ENCODE data around the gene PAQR8.
"Not testable (repeated sequence)": the region's sequence is repeated elsewhere in the genome, so short reads cannot be mapped to it uniquely, and the experiment has no call there.

Gene PAQR8

GRCh38 chr6:52415333-52415732 lies 53.4 kb downstream of the PAQR8 start:
- no peak for DNase-seq

- DNase-seq: no peak
Observed at GRCh38 chr6:52415917-52416628, 54.1 kb downstream of the PAQR8 start.

GRCh38 chr6:52416629-52417151 lies 54.7 kb downstream of the PAQR8 start:
- peak; percentile 83 for DNase-seq

GRCh38 chr6:52417675-52418111 lies 55.7 kb downstream of the PAQR8 start:
- no peak for DNase-seq

- no peak for DNase-seq
Observed at GRCh38 chr6:52418606-52419005, 56.7 kb downstream of the PAQR8 start.

GRCh38 chr6:52419809-52420667 lies 58.1 kb downstream of the PAQR8 start, which contains the start of gene EFHC1:
TSS of gene EFHC1 (plus strand) at chr6:52420342. CDS start at chr6:52420411, 69 bp downstream.
- DNase-seq: peak; percentile 98

GRCh38 chr6:52420668-52421358 lies 58.9 kb downstream of the PAQR8 start:
- DNase-seq: no peak

GRCh38 chr6:52422156-52422555 lies 60.2 kb downstream of the PAQR8 start:
- no peak for DNase-seq

GRCh38 chr6:52423448-52423847 lies 61.5 kb downstream of the PAQR8 start:
- no peak for DNase-seq

GRCh38 chr6:52423971-52424381 lies 62.0 kb downstream of the PAQR8 start:
- DNase-seq: no peak

GRCh38 chr6:52424513-52424912 lies 62.6 kb downstream of the PAQR8 start:
- no peak for DNase-seq

GRCh38 chr6:52426667-52427066 lies 64.7 kb downstream of the PAQR8 start:
- no peak for DNase-seq

GRCh38 chr6:52433294-52433693 lies 71.3 kb downstream of the PAQR8 start:
- DNase-seq: not testable (repeated sequence)

- no peak for DNase-seq
Observed at GRCh38 chr6:52435345-52435744, 73.4 kb downstream of the PAQR8 start.

GRCh38 chr6:52438926-52439325 lies 77.0 kb downstream of the PAQR8 start:
- no peak for DNase-seq

GRCh38 chr6:52454556-52454955 lies 92.6 kb downstream of the PAQR8 start:
- no peak for DNase-seq

- DNase-seq: no peak
Observed at GRCh38 chr6:52457096-52457495, 95.1 kb downstream of the PAQR8 start.

Measured in CD4-positive, alpha-beta T cell treated with Interleukin-21 for 1 hour (primary cell).